Muscle layer of colon (tissue), 2 donors: ENCODE measurements around the gene UBTF.

Experiments used
- H3K27ac ChIP-seq: one replicate; pipeline ENCODE4 v1.7.0; 2013; ENCODE audit warnings: low read depth, mild to moderate bottlenecking, low read length, moderate library complexity
- H3K27me3 ChIP-seq, 2 donors: one replicate each; pipeline ENCODE4 v1.7.0; 2013; ENCODE audit warnings: low read length in 2 of 2, mild to moderate bottlenecking in 2 of 2; ENCODE audit not compliant: insufficient read depth in 2 of 2, control insufficient read depth in 1 of 2
- H3K36me3 ChIP-seq: one replicate; pipeline ENCODE4 v1.7.0; 2013; ENCODE audit warnings: mild to moderate bottlenecking, low read length; ENCODE audit not compliant: insufficient read depth
- H3K4me1 ChIP-seq: one replicate; pipeline ENCODE4 v1.7.0; 2013; ENCODE audit warnings: mild to moderate bottlenecking, low read length; ENCODE audit not compliant: insufficient read depth
- H3K4me3 ChIP-seq, 2 donors: one replicate each; pipeline ENCODE4 v1.7.0; 2013; ENCODE audit warnings: low read length in 2 of 2, low read depth in 1 of 2, mild to moderate bottlenecking in 1 of 2, moderate library complexity in 1 of 2
- H3K9ac ChIP-seq: one replicate; pipeline ENCODE4 v1.7.0; 2013; ENCODE audit warnings: low read length
- H3K9me3 ChIP-seq: one replicate; pipeline ENCODE4 v1.7.0; 2013; ENCODE audit warnings: mild to moderate bottlenecking, low read length
- donor health status: abdominal sarcoma.
- donor health status: Adenocarcinoma of cecum.

The UBTF gene

DNA sequence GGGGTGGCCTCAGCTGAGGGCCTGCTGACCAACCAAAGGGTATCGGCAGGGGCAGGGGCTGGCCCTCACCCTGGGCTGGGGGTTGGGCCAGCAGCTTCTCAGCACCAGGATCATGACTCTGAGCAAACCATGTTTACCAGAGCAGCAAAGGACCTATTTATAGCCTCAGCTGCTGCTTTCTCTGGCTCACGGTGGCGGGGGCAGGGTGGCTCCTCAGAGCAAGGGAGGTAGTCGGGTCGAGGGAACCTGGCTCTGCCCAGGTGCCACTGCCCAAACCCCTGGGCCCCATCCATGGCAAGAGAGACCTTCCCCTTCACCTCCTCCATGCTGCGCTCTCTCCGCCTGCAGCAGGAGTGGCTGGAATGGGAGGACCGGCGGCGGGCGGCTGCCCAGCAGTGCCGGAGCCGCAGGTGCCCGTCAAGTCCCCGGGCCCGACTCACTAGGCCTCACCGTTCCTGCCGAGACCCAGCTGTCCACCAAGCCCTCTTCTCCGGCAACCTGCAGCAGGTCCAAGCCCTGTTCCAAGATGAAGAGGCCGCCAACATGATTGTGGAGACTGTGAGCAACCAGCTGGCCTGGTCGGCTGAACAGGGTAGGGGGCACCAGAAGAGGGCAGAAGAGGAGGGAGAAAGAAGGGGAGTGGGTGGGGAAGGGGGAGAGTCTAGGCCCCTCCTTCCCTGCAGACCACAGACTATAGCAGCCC is 48.8 kb downstream of the UBTF start, which contains the start of gene ASB16:
TSS of gene ASB16 (plus strand) at position 206 of the 703 bp plus-strand sequence. CDS start at position 292, 86 bp downstream.
- Histone ChIP-seq H3K36me3 (no peaks in the 10 kb centered on the region), H3K9ac (peak within 1 kb of the TSS; percentile 53), H3K4me1 (peaks cover 16% of the 10 kb centered on the region), H3K27me3 (no peaks in the 10 kb centered on the region), H3K9me3 (no peaks in the 10 kb centered on the region), H3K27ac (peak within 1 kb of the TSS; percentile 35), H3K4me3 (peak within 1 kb of the TSS; percentile 18 to 60)

DNA sequence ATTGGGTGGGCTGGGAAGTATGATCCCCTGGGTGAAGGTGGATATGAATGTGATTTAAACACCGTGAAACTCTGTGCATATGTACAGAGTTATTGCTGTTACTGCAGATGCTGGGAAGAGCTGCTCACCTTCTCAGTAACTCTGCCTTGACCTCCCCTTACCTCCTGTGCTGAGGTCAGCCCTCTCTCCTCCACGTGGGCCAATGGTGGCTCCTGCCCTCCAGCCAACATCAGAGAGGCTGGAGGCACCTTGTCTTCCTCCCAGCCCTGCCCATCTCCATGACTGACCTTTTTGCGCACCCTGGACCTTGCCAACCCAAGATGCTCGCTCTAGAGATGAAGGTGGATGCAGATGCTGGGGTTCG is 49.4 kb downstream of the UBTF start:
- Histone ChIP-seq H3K27ac (peak overlapping the region; percentile 35), H3K36me3 (no peaks in the 10 kb centered on the region), H3K9me3 (no peaks in the 10 kb centered on the region), H3K4me1 (peaks cover 16% of the 10 kb centered on the region), H3K27me3 (no peaks in the 10 kb centered on the region), H3K4me3 (peak overlapping the region in 1 of 2 donors; percentile 60), H3K9ac (no peak overlapping the region)

DNA sequence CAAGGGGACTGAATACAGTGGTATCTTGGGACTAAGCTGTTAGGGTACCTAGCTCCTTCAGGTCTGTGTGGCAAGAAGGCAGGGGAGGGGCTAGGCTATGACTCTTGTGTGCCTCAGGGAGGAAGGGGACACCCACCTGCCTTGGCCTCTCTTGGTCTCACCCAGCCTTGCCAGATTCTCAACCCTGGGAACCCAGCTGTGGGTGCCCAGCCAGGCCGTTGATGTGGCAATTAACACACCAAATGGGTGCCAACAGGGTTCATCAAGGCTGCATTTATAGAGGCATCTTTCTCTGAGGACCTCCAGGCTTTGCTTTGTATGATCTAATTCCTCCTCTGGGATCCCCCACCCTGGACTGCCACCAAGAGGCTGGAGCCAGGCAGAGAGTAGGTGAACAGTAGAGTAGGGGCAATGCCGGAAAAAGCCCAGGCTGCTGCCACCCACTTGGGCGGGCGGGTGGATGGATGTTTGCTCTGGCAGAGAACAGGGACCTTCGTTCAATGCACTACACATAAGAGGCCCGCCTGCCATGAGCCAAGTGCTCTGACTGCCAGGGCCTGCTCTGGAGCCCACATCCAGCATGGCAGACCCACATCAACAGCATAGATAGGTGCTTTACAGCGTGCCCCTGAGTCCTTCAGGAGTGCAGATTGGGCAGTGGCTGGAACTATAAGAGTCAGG is 52.2 kb downstream of the UBTF start:
- no peaks in the 10 kb centered on the region for H3K9me3 ChIP-seq

GRCh38 chr17:44164476-44164875 is 55.0 kb downstream of the UBTF start:
- Histone ChIP-seq H3K27me3 (no peaks in the 10 kb centered on the region), H3K27ac (no peak overlapping the region), H3K9me3 (no peaks in the 10 kb centered on the region), H3K4me3 (no peak overlapping the region), H3K4me1 (peaks cover 8% of the 10 kb centered on the region), H3K9ac (no peak overlapping the region), H3K36me3 (no peaks in the 10 kb centered on the region)

More for the DNA sequence above, 52.2 kb downstream of the UBTF start:
- no peak overlapping the region for H3K27ac ChIP-seq
- H3K27me3 ChIP-seq = no peaks in the 10 kb centered on the region
- peaks cover 16% of the 10 kb centered on the region for H3K4me1 ChIP-seq
- H3K9ac ChIP-seq = no peak overlapping the region
- H3K4me3 ChIP-seq = no peak overlapping the region
- H3K36me3 ChIP-seq = no peaks in the 10 kb centered on the region

- Histone ChIP-seq H3K36me3 (no peaks in the 10 kb centered on the region), H3K27ac (no peak overlapping the region), H3K9ac (no peak overlapping the region), H3K4me1 (no peaks in the 10 kb centered on the region), H3K27me3 (no peaks in the 10 kb centered on the region), H3K4me3 (no peak overlapping the region), H3K9me3 (no peaks in the 10 kb centered on the region)
Measured at GRCh38 chr17:44159519-44160210, 59.8 kb downstream of the UBTF start.

GRCh38 chr17:44155488-44155887 is 64.0 kb downstream of the UBTF start:
- H3K4me3 ChIP-seq = no peak overlapping the region
- H3K9ac ChIP-seq = no peak overlapping the region
- no peaks in the 10 kb centered on the region for H3K36me3 ChIP-seq
- no peak overlapping the region for H3K27ac ChIP-seq
- H3K27me3 ChIP-seq = no peaks in the 10 kb centered on the region
- no peaks in the 10 kb centered on the region for H3K9me3 ChIP-seq
- H3K4me1 ChIP-seq = no peaks in the 10 kb centered on the region
